ENCODE data around the gene OTUB2.
A peak's percentile ranks its signal among the peaks of the same experiment; 100 is the strongest.
"Not testable (repeated sequence)": the region's sequence is repeated elsewhere in the genome, so short reads cannot be mapped to it uniquely, and the experiment has no call there.

The OTUB2 gene

GRCh38 chr14:94058128-94058673 is 32.1 kb downstream of the OTUB2 start:
- no peak for DNase-seq (ENCODE audit: low read depth)

- no peak for DNase-seq (ENCODE audit: low read depth)
Measured at GRCh38 chr14:94058674-94059138, 32.6 kb downstream of the OTUB2 start.

GRCh38 chr14:94059998-94060397 is 33.9 kb downstream of the OTUB2 start:
- no peak for DNase-seq (ENCODE audit: low read depth)

GRCh38 chr14:94062344-94062940 is 36.3 kb downstream of the OTUB2 start:
- DNase-seq (ENCODE audit: low read depth): no peak

- no peak for DNase-seq (ENCODE audit: low read depth)
Measured at GRCh38 chr14:94066089-94066676, 40.0 kb downstream of the OTUB2 start.

GRCh38 chr14:94072076-94072475 is 45.9 kb downstream of the OTUB2 start:
- DNase-seq (ENCODE audit: low read depth): not testable (repeated sequence)

GRCh38 chr14:94074534-94074933 is 48.4 kb downstream of the OTUB2 start:
- no peak for DNase-seq (ENCODE audit: low read depth)

GRCh38 chr14:94075008-94075407 is 48.9 kb downstream of the OTUB2 start:
- DNase-seq (ENCODE audit: low read depth): no peak

- no peak for DNase-seq (ENCODE audit: low read depth)
Measured at GRCh38 chr14:94077111-94077821, 51.1 kb downstream of the OTUB2 start.

- DNase-seq (ENCODE audit: low read depth): no peak
Measured at GRCh38 chr14:94077823-94078222, 51.7 kb downstream of the OTUB2 start.

GRCh38 chr14:94079891-94080620 is 53.9 kb downstream of the OTUB2 start:
- DNase-seq (ENCODE audit: low read depth): no peak

GRCh38 chr14:94080621-94081385 is 54.7 kb downstream of the OTUB2 start, which contains the start of the genes DDX24 and IFI27L1:
TSS of gene DDX24 (minus strand) at chr14:94081202. CDS start at chr14:94079742, 1,460 bp downstream.
TSS of gene IFI27L1 (plus strand) at chr14:94081310. CDS start at chr14:94096938, 15,628 bp downstream.
- DNase-seq (ENCODE audit: low read depth): peak; percentile 94

GRCh38 chr14:94081386-94081820 is 55.3 kb downstream of the OTUB2 start:
- no peak for DNase-seq (ENCODE audit: low read depth)

- DNase-seq (ENCODE audit: low read depth): no peak
Measured at GRCh38 chr14:94087891-94088290, 61.8 kb downstream of the OTUB2 start.

- no peak for DNase-seq (ENCODE audit: low read depth)
Measured at GRCh38 chr14:94088516-94088915, 62.4 kb downstream of the OTUB2 start.

GRCh38 chr14:94089479-94089878 is 63.3 kb downstream of the OTUB2 start:
- DNase-seq (ENCODE audit: low read depth): no peak

- DNase-seq (ENCODE audit: low read depth): no peak
Measured at GRCh38 chr14:94093418-94093817, 67.3 kb downstream of the OTUB2 start.

GRCh38 chr14:94097091-94097490 is 71.0 kb downstream of the OTUB2 start:
- DNase-seq (ENCODE audit: low read depth): no peak

Measured in stimulated activated CD8-positive, alpha-beta memory T cell treated with anti-CD3 and anti-CD28 coated beads, Interleukin-7, amount 100 ng/mL, for 24 hours (primary cell).